GM18505 (cell line): ENCODE measurements around the gene MTMR12.
"Not testable (repeated sequence)": the region's sequence is repeated elsewhere in the genome, so short reads cannot be mapped to it uniquely, and the experiment has no call there.

Experiments
- ATAC-seq: cut with Tn5 transposase; IDR thresholded peaks from one replicate; pipeline ENCODE4 v1.9.1; 2021; ENCODE audit not compliant: unreplicated experiment
- POLR2A ChIP-seq: IDR thresholded peaks from 4 replicates; pipeline ENCODE4 v1.6.1; 2011; ENCODE audit warnings: borderline replicate concordance; ENCODE audit not compliant: insufficient read depth, insufficient read length; ENCODE audit errors: extremely low read depth

MTMR12 gene

DNA sequence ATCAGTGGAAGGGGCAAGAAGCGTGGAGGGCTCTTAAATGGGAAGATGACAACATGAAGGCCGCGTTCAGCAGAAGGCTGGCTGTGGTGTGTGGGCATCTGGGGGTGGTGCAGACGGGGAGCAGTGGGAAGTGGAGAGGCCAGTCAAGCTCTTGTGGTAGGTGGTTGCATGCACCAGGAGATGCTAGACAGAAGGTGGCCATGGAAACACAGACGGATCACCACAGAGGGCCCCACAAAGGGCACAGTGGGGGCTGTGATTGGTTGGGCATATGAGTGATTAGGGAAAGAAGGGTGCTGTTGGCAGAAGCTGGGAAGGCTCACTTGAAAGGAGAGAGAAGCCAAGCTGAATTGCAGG is 14.7 kb downstream of the MTMR12 start:
- TF ChIP-seq POLR2A: no peak
- ATAC-seq: peak; percentile 76

DNA sequence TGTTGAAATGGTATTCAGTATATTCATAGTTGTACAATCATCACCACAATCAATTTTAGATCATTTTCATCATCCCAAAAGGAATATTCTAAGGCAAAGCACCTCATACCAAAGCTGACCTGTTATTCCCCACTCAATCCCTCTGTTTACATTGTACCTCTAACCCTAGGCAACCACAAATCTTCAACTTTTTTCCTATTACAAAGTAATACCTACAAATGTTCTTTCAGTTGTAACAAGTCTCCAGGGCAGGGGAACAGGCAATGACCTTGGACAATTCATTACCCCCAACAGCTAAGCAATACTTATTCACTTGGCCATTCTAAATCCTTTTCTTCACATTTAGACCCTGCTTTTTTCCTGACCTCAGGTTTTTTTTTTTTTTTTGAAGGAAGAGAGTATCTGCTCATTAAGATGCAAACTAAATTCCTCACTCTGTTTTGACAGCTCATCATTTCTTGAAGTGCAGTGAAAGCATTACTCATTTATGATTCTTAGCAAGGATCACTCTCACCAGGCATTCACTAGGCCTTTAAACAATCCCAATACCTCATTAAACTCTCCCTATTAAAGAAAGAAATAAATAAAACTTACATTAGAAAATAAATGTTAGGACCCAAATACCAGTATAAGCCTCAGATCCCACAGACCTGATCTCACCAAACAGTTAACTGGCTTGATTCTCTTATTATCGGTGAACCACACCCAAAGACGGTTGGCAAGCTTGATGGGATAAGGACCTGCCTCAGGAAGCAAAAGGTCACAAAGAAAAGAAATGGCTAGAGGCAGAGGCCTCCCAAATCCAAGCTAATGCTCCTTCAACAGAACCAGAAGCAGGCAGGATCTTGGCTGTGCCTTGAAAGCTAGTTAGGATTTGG is 15.3 kb downstream of the MTMR12 start:
- no peak for ATAC-seq
- TF ChIP-seq POLR2A: no peak

DNA sequence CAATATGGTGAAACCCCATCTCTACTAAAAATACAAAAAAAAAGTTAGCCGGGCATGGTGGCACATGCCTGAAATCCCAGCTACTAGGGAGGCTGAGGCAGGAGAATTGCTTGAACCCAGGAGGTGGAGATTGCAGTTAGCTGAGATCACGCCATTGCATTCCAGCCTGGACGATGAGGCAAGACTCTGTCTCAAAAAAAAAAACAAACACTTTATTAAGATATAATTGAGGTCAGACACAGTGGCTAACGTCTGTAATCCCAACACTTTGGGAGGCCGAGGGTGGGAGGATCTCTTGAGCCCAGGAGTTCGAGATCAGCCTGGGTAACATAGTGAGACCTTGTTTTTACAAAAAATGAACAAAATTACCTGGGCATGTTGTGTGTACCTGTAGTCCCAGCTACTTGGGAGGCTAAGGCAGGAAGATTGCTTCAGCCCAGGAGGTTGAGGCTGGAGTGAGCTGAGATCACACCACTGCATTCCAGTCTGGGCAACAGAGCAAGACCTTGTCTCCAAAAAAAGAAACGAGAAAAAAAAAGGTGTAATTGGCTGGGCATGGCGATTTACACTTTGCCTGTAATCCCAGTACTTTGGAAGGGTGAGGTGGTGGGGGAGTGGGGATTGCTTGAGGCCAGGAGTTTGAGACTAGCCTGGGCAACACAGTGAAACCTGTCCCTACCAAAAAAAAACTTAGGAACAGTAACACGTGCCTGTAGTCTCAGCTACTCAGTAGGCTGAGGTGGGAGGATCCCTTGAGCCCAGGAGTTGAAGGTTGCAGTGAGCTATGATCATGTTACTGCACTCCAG is 16.6 kb downstream of the MTMR12 start:
- ATAC-seq: not testable (repeated sequence)

DNA sequence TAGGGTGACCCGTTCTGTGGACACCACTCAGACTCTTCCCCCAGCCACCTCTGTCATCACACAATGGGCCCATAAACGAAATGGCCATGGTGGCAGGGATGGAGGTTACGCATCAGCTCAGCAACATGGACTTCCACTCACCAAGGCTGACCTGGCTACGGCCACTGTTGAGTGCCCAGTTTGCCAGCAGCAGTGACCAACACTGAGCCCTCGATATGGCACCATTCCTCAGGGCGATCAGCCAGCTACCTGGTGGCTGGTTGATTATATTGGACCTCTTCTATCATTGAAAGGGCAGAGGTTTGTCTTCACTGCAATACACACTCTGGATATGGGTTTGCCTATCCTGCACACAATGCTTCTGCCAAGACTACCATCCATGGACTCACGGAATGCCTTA is 21.1 kb downstream of the MTMR12 start:
- no peak for ATAC-seq
- no peak for TF ChIP-seq POLR2A

DNA sequence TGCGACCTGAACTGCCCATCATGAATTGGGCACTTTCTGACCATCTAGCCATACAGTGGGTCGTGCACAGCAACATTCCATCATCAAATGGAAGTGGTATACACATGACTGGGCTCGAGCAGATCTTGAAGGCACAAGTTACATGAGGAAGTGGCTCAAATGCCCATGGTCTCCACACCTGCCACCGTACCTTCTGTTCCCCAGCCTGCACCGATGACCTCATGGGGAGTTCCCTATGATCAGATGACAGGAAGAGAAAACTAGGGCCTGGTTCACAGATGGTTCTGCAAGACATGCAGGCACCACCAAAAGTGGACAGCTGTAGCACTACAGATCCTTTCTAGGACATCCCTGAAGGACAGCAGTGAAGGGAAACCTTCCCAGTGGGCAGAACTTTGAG is 21.8 kb downstream of the MTMR12 start:
- ATAC-seq: no peak
- TF ChIP-seq POLR2A: no peak

DNA sequence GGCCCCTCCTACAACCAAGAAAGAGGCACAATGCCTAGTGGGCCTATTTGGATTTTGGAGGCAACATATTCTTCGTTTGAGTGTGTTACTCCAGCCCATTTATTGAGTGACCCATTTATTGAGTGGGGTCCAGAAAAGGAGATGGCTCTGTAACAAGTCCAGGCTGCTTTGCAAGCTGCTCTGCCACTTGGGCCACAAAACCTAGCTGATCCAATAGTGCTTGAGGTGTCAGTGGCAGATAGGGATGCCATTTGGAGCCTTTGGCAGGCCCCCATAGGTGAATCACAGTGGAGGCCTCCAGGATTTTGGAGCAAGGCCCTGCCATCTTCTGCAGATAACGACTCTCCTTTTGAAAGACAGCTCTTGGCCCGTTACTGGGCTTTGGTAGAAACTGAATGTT is 22.2 kb downstream of the MTMR12 start:
- not testable (repeated sequence) for ATAC-seq

DNA sequence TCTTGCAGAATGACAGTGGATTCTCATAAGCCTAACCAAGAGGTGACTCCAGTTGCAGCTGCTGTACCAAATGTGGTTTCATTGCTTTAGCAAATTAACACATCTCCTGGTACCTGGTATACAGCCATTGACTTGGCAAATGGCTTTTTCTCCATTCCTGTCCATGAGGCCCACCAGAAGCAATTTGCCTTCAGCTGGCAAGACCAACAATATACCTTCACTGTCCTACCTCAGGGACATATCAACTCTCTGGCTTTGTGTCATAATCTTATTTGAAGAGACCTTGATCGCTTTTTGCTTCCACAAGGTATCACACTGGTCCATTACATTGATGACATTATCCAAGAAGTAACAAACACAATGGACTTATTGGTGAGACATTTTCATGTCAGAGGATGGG is 22.8 kb downstream of the MTMR12 start:
- not testable (repeated sequence) for ATAC-seq

DNA sequence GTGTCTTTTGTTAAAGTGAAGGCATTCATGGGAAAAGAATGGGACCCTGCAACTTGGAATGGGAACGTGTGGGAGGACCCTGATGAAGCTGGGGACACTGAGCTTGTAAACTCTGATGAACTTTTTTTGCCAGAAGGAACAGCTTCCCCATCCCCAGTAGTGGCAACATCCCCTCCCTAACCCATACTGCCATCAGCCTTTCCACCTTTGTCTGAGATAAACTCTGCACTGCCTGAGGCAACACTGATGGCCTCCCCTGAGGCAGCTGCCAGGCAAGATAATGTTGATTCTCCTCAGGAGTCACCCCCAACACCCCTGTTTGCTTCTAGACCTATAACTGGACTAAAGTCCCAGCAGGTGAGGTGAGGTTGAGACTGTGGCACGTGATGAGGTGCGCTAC is 24.6 kb downstream of the MTMR12 start:
- ATAC-seq: not testable (repeated sequence)

DNA sequence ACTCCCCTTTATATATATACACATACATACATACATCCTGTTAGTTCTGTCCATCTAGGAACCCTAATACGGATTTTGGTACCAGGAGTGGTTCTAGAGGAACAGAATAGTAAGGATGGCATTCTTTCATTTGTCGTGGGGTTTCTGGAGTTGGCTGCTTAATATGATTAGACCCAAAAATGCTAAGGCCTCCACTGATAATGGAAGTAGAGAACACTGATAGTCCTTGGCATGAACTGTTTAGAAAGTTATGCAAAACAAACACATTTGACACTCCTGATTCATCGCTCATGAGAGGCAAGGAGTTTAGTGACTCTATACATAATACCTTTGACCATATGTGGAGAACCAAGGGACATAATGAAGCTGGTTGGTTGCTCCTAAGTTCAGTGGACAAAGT is 25.2 kb downstream of the MTMR12 start:
- not testable (repeated sequence) for ATAC-seq

DNA sequence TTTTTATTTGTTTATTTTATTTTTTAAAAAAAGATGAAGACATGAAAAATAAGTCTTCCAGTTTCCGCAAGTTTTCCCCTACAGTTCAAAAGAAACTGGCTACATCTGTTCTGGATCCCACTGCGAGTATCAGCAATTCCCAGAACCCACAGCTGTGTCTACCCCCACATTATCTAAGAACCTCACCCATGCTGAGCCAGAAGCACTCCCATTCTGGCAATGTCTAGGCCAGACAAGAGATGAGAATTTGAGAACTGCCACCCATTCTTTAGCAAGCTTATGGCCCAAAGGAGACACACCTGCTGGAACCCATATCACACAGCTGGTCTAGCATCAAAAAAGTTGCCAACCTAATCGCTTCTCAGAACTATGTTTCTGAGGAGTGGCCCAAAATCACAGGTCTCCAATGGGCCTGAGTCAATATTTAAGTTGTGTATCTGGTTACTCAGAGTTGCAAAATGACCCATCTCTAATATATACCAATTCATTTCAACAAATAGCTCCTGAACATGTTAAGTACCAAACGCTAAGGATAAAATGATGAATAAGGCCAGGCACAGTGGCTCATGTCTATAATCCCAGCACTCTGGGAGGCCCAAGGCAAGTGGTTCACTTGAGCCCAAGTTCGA is 27.1 kb downstream of the MTMR12 start:
- ATAC-seq: no peak
- no peak for TF ChIP-seq POLR2A

DNA sequence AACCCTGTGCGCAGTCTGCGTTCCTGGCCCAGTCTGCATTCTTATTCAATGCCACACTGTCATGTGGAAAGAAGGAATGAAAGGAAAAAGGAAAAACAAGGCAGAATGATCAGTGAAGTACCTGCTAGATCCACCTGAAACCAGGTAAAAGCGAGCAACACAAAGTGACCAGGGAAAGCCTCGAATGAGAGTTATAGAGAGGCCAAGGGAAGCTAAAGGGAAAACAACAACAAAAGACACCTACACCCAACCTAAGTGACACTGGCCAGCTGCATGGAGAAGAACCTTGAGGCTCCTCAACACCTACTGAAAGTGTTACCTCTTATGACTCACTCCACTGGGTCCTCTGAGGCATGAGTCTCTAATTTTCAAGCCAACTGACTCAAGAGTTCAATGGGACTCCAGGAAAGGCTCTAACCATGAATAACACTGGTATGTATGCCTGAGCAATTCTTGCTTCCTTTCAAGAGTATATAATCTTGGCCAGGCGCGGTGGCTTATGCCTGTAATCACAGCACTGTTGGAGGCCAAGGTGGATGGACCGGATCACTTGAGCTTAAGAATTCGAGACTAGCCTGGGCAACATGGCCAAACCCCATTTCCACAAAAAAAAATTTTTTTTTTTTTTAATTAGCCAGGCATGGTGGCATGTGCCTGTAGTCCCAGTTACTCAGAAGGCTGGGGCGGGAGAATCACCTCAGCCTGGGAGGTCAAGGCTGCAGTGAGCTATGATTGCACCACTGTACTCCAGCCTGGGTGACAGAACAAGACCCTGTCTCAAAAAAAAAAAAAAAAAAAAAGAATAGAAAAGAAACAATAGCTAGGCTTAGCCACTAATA is 29.0 kb downstream of the MTMR12 start:
- peak; percentile 60 for ATAC-seq
- no peak for TF ChIP-seq POLR2A

DNA sequence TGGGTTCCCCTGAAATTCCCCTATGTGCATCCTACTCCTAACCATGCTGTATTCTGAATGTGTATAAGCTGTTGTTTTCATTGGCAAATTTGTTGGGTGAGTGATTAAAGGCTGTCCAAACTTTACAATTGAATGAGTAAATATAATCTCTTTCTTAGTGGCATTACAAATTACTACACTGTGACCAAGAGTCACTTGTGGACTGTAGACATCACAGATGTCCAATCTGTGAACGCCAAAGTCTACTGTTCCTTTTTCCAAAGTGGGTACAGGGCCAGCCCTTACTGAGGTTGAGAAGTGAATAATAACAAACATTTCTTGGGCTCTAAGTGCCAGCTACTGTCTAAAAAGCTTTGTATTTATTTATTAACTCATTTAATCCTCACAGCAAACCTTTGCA is 29.7 kb downstream of the MTMR12 start:
- TF ChIP-seq POLR2A: no peak
- no peak for ATAC-seq

DNA sequence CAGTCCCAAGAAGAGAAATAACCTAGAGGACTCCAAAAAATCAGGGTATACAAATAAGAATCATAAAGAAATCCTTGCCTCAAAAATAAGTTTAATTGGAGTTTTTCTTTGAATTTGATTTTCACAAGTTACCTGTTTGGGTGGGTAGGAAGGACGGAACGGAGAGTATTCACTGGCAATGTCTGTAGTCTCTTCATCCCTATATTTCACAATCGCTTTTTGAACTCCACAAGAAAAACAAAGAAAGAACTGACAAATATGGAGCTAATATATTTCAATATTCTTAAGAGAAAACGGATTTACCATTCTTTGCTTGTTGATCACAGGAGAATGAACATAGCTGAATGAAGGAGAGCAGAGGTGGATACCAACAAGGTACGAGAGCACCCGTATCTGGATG is 30.1 kb downstream of the MTMR12 start:
- no peak for TF ChIP-seq POLR2A
- no peak for ATAC-seq

DNA sequence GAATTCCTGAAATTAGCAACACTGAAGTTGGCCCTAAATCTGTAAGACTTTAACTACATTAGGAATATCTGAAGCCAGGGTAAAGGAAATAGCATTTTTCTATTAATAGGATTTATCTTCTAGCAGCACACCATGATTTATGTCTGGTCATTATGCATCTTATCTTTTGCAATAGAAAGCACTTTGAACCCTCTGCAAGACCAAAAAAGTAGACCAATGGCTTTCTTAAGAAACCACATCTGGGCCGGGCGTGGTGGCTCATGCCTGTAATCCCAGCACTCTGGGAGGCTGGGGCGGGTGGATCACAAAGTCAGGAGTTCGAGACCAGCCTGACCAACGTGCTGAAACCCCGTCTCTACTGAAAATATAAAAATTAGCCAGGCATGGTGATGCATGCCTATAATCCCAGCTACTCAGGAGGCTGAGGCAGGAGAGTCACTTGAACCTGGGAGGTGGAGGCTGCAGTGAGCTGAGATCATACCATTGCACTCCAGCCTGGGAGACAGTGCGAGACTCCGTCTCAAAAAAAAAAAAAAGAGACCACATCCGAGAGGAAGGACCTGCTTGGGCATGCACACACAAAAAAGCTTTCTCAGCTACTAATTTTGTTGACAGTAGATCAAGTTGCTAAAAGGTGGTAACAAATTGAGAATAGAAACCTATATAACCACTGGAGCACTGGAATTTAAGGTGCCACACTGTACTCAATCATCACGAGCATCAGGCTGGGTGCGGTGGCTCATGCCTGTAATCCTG is 31.2 kb downstream of the MTMR12 start:
- not testable (repeated sequence) for ATAC-seq
